Measurements from ENCODE around the gene ACP5.
"Not testable (repeated sequence)": the region's sequence is repeated elsewhere in the genome, so short reads cannot be mapped to it uniquely, and the experiment has no call there.

The ACP5 gene

GRCh38 chr19:11578258-11579142 lies 1.1 kb upstream of the ACP5 start:
- peak; percentile 54 to 75 (median 57) for DNase-seq

GRCh38 chr19:11576227-11576626 lies 1.2 kb downstream of the ACP5 start:
- peak; percentile 32 to 49 (median 42) for DNase-seq

- no peak for DNase-seq
These were observed 2.8 kb downstream of the ACP5 start for GRCh38 chr19:11574689-11575088.

DNA sequence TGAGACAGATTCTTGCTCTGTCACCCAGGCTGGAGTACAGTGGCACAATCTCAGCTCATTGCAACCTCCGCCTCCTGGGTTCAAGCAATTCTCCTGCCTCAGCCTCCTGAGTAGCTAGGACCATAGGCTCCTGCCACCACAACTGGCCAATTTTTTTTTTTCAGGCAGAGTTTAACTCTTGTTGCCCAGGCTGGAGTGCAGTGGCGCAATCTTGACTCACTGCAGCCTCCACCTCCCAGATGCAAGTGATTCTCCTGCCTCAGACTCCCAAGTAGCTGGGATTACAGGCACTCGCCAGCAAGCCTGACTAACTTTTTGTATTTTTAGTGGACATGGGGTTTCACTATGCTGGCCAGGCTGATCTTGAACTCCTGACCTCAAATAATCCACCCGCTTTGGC lies 3.7 kb downstream of the ACP5 start:
- peak in 1 of 3 donors; percentile 28 for DNase-seq

DNA sequence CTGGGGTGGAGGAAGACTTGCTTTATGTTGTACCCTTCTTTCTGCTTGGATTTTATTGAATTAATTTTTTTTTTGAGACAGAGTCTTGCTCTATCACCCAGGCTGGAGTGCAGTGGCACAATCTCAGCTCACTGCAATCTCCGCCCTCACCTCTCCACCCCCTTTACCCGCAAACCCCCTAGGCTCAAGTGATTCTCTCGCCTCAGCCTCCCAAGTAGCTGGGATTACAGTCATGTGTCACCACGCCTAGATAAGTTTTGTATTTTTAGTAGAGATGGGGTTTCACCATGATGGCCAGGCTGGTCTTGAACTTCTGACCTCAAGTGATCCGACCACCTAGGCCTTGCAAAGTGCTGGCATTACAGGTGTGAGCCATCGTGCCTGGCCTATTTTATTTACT lies 4.1 kb downstream of the ACP5 start:
- DNase-seq: not testable (repeated sequence)

DNA sequence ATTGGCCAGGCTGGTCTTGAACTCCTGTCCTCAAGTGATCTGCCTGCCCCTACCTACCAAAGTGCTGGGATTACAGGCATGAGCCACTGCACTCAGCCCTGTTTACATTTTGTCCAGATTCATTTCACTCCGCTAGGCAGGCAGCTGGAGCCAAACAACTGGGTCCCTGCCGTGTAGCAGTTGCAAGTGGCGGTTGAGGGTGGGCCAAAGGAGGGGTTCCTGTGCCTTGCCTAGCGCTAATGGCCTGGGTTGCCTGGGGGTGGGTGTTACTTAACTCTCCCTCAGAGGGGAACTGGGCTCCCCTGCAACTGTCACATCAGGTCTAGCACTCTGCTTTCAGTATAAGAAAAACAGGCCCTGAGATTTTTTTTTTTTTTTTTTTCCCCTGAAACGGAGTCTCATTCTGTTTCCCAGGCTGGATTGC lies 7.4 kb downstream of the ACP5 start:
- peak; percentile 27 to 40 (median 37) for DNase-seq

- no peak for DNase-seq
These were observed 11.3 kb downstream of the ACP5 start for GRCh38 chr19:11566164-11566563.

GRCh38 chr19:11565649-11565980 lies 11.8 kb downstream of the ACP5 start:
- DNase-seq: not testable (repeated sequence)

- not testable (repeated sequence) for DNase-seq
These were observed 13.2 kb downstream of the ACP5 start for GRCh38 chr19:11564082-11564807.

- DNase-seq: no peak
These were observed 13.9 kb downstream of the ACP5 start for GRCh38 chr19:11563532-11563931.

DNA sequence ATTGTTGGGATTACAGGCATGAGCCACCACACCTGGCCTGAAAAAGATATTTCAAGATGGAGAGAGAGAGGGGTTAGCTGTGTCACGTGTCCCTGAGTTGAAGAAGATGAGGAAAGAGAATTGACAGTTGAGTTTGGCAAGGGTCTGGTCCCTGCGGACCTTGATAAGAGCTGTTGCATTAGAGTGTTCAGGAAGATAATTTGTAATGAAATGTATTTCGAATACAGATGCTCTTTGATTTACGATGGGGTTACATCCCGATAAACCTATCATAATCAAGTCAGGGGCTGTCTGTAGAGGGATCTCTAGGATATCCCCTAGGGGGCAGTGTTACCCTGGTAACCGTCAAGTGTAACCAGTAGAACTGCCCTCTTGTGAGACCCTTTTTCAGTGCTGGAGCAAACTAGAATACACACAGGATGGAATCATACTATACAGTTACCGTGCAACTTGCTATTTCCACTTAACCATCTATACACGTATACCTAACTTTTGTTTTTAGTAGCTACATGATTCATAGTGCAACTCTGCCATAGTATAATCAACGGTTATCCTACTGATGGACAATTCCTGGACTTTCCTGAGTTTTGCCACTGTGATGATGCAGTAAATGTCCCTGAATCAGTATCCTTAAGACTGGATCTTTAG lies 16.9 kb downstream of the ACP5 start:
- peak; percentile 86 to 92 (median 90) for DNase-seq

GRCh38 chr19:11558881-11559828 lies 18.3 kb downstream of the ACP5 start, which contains the start of gene ELOF1:
Gene ELOF1 (minus strand): TSS chr19:11559230. CDS start chr19:11554347, 4,883 bp downstream.
- peak; percentile 99 to 100 (median 100) for DNase-seq

- DNase-seq: no peak
These were observed 20.6 kb downstream of the ACP5 start for GRCh38 chr19:11556634-11557420.

DNA sequence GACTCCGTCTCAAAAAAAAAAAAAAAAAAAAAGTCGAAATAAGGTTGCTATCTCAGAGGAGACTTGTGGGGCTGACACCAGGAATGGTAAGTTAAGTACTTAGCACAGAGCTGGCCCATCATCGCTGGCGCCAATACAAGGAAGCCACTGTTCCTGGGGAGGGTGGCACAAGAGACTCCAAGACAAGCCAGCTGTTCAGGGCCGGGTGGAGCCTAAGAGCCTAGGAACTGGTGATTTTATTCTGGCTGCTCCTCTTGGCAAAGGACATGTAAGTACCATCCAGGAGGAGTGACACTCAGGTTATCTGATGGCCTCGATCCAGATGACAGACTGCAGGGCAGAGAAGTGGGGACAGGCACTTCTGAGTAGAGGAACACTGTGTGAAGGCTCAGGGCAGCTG lies 22.2 kb downstream of the ACP5 start:
- no peak for DNase-seq

DNA sequence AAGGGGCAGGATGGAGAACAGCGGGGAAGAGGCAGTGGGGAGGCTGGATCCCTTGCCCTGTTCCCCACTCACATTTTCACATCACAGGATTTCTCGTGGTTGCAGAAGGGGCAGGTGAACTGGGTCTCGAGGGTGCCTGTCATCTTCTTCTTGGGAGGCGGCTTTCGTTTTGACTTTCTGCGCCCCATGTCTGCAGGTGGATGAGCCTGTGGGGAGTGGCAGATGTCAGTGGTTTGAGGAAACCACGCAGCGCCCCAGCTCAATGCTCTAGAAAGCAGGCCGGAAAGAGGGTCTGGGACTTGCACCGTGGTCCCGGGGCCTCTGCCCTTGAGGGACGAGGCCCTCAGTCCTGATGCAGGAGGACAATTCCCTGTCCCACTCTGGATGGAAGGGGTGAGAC lies 23.3 kb downstream of the ACP5 start:
- DNase-seq: no peak

DNA sequence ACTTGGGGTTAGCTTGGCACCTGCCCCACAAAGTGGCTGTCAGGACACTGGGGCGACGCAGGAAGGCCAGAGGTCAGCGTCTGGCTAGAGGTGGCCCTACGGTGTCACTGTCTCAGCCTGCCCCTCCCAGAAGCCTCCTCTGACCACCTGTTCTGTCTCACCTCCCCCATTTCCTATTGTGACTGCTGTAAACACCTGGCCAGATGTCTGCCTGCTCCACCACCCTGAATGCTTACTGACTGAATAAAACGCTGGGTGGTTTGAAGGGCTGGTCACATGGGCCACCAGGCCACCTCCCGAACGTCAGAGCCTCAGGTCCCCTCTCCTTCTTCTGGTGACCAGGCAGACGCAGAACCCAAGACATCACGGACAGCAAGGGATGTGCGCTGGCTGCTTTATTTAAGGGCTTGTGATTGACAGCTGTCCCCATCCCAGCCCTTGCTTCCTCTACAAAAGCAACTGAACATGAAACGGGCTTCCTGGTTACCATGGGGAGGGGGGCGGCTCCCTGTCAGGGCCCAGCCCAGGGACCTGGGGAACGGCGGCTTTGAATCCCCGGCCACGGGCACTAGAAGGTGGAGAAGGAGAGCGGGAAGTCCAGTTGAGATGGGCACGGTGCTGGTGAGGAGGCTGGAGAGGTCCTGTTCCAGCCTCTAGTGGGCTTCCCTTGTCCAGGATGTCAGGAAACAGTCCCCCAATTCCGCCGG lies 24.6 kb downstream of the ACP5 start:
- no peak for DNase-seq

DNA sequence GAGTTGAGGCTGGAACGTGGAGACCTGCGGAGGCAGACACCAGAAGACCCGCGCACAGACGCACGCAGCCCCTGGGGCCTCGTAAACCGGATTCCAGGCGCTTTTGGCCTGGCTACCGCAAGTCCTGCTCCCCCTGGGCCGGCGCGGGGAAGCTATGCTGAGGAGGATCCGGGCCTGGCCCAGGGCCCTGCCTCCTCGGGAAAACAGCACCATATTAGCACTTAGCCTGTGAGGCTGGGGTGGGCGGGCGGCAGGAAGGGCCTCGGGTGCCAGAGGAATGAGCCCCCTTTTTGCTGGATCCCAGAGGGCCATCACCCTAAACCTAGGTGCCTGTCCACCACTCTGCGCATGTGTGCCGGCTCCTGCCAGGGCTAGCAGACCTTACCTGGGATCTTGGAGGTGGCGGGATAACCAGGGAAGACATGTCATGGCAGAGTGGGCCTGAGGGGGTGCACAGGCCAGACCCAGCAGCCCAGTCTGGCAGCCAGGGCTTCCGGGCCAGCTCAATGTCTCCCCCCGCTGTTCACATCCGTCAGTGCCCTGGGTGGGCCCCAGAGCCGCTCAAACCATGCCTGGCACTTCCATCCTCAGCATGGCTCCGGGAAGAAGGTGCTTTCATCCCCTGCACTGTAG lies 25.7 kb downstream of the ACP5 start:
- DNase-seq: no peak

- no peak for DNase-seq
These were observed 27.2 kb downstream of the ACP5 start for GRCh38 chr19:11550265-11550664.

- no peak for DNase-seq
These were observed 28.0 kb downstream of the ACP5 start for GRCh38 chr19:11549386-11549953.
